ENCODE data around the gene PTH1R.

DNA sequence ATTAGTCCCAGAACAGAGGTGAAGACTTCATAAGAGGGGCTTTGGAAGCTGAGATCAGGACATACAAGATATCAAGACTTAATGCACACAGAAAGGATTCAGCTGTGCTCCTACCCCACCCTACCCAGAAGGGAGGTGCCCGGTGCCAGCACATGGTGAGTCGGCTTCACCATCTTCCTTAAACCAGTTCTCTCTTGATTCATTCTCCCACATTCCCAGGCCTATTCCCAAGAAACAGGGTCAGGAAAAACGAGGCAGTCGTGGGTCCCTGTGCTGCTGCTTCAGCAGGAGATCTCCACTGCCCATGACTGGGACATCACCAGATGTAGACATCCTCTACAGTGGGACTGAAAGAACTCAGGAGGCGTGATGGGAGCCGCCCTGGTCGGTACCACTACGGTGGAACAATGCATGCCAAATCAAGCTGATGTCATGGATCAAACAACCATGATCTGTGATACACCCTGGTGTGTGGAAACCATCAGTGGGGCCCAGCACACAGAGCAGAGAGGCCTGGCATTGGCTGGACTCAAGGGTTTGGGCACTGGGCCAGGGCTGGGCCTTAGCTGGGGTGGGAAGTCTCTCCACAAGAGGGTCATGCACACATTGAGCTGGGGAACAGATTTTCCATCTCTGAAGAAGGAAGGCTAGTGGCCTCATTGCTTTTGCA, 57.1 kb downstream of the PTH1R start:
- no peak for TF ChIP-seq ZNF274 (IDR thresholded peaks at IDR 0.05; ENCODE audit: low read depth, low read length)
- TF ChIP-seq YY1 (IDR thresholded peaks at IDR 0.05; ENCODE audit: insufficient read depth, insufficient read length), result no peak
- TF ChIP-seq SUZ12 (IDR thresholded peaks at IDR 0.05; ENCODE audit: extremely low read depth, insufficient read depth, insufficient read length), result no peak
